HFFc6 (cell line): ENCODE data around the gene BBS4. TPM values are rescaled to one million over a fixed set of nuclear protein-coding genes. Genes with fewer than 3 reads are reported as not detected.

Experiments
- DNase-seq: peaks from one replicate; pipeline ENCODE4 v3.0.0-alpha.2; 2018
- H3K27ac Mint-ChIP-seq: 2 replicates; pipeline ENCODE4 v1.8.0; 2020; ENCODE audit warnings: mild to moderate bottlenecking, mixed read lengths
- H3K27me3 Mint-ChIP-seq: 2 replicates; pipeline ENCODE4 v1.8.0; 2021; ENCODE audit warnings: mild to moderate bottlenecking, moderate library complexity, mixed read lengths; ENCODE audit not compliant: insufficient read depth
- H3K36me3 Mint-ChIP-seq: 2 replicates; pipeline ENCODE4 v1.8.0; 2021; ENCODE audit warnings: low read depth, mixed read lengths
- H3K4me1 Mint-ChIP-seq: 2 replicates; pipeline ENCODE4 v1.8.0; 2020; ENCODE audit warnings: low read depth, mixed read lengths
- H3K4me3 Mint-ChIP-seq: 2 replicates; pipeline ENCODE4 v1.8.0; 2020; ENCODE audit warnings: mild to moderate bottlenecking, moderate library complexity, mixed read lengths
- H3K9me3 Mint-ChIP-seq: 2 replicates; pipeline ENCODE4 v1.8.0; 2020; ENCODE audit warnings: mild to moderate bottlenecking, mixed read lengths
- CTCF ChIP-seq: fragments of 200-600 bp; sonication (generic); IDR thresholded peaks from 2 replicates; pipeline ENCODE4 v1.5.0; 2021; ENCODE audit warnings: antibody characterized with exemption, mild to moderate bottlenecking
- total RNA-seq, 6 experiments: library from RNA; stranded (reverse); fragmentation: NEBNext Ultra II Directional; extraction: Animal tissue kit (Norgen Biotek cat#: 25700); gene quantifications; 2 replicates in 1 of 6; 3 replicates in 5 of 6; pipeline ENCODE4 v1.2.3, GENCODE V29; 2021

BBS4 gene
- total RNA-seq, 6 experiments from 2014 or later: 10.3 to 12.9 (median 12.5) TPM

- Mint-ChIP-seq H3K4me1 (peaks cover 47% of the 10 kb centered on the region), H3K4me3 (peak overlapping the region; percentile 95), H3K27ac (peak overlapping the region; percentile 92), H3K36me3 (peaks cover 6% of the 10 kb centered on the region; the same call in 1 of the 2 replicates), H3K9me3 (no peaks in the 10 kb centered on the region), H3K27me3 (no peaks in the 10 kb centered on the region)
- no peak for DNase-seq
- TF ChIP-seq CTCF: peak; percentile 48
Observed at GRCh38 chr15:72784456-72784876, 98.5 kb downstream of the BBS4 start.

- DNase-seq: peak; percentile 18
- peaks cover 2% of the 10 kb centered on the region; the same call in 1 of the 2 replicates for H3K27me3 Mint-ChIP-seq
- peaks cover 6% of the 10 kb centered on the region; the same call in 1 of the 2 replicates for H3K36me3 Mint-ChIP-seq
- no peak; the same call in 1 of the 2 replicates for TF ChIP-seq CTCF
- no peak overlapping the region for H3K4me3 Mint-ChIP-seq
- peaks cover 49% of the 10 kb centered on the region for H3K4me1 Mint-ChIP-seq
- H3K27ac Mint-ChIP-seq: peak overlapping the region; percentile 58
- no peaks in the 10 kb centered on the region for H3K9me3 Mint-ChIP-seq
Observed at GRCh38 chr15:72785432-72785831, 99.4 kb downstream of the BBS4 start.

GRCh38 chr15:72785841-72786240, 99.8 kb downstream of the BBS4 start:
- peaks cover 6% of the 10 kb centered on the region; the same call in 1 of the 2 replicates for H3K36me3 Mint-ChIP-seq
- peaks cover 50% of the 10 kb centered on the region for H3K4me1 Mint-ChIP-seq
- H3K27me3 Mint-ChIP-seq: peaks cover 2% of the 10 kb centered on the region; the same call in 1 of the 2 replicates
- TF ChIP-seq CTCF: no peak
- no peak overlapping the region for H3K4me3 Mint-ChIP-seq
- no peaks in the 10 kb centered on the region for H3K9me3 Mint-ChIP-seq
- no peak for DNase-seq
- H3K27ac Mint-ChIP-seq: peak overlapping the region; percentile 58

GRCh38 chr15:72786242-72786641, 100.2 kb downstream of the BBS4 start:
- Mint-ChIP-seq H3K27me3 (peaks cover 2% of the 10 kb centered on the region; the same call in 1 of the 2 replicates), H3K27ac (no peak overlapping the region), H3K4me3 (no peak overlapping the region), H3K9me3 (no peaks in the 10 kb centered on the region), H3K36me3 (peaks cover 3% of the 10 kb centered on the region; the same call in 1 of the 2 replicates), H3K4me1 (peaks cover 49% of the 10 kb centered on the region)
- no peak for DNase-seq
- no peak for TF ChIP-seq CTCF

GRCh38 chr15:72786676-72787345, 100.8 kb downstream of the BBS4 start:
- Mint-ChIP-seq H3K27ac (no peak overlapping the region), H3K4me1 (peaks cover 43% of the 10 kb centered on the region), H3K27me3 (peaks cover 2% of the 10 kb centered on the region; the same call in 1 of the 2 replicates), H3K36me3 (no peaks in the 10 kb centered on the region), H3K9me3 (no peaks in the 10 kb centered on the region), H3K4me3 (no peak overlapping the region)
- DNase-seq: no peak
- no peak for TF ChIP-seq CTCF
